GM18519 (cell line): ENCODE results near the gene VMAC.

Source experiments
- ATAC-seq: cut with Tn5 transposase; IDR thresholded peaks from one replicate; pipeline ENCODE4 v1.9.1; 2021; ENCODE audit warnings: mild to moderate bottlenecking, moderate library complexity; ENCODE audit not compliant: unreplicated experiment, low FRiP score

VMAC gene

GRCh38 chr19:5949792-5950305 lies 45.2 kb downstream of the VMAC start:
- no peak for ATAC-seq

- no peak for ATAC-seq
Observed at GRCh38 chr19:5950741-5951140, 46.1 kb downstream of the VMAC start.

GRCh38 chr19:5951338-5951861 lies 46.7 kb downstream of the VMAC start:
- ATAC-seq = no peak

GRCh38 chr19:5952193-5953029 lies 47.7 kb downstream of the VMAC start:
- no peak for ATAC-seq

- no peak for ATAC-seq
Observed at GRCh38 chr19:5953030-5953589, 48.4 kb downstream of the VMAC start.

- ATAC-seq = no peak
Observed at GRCh38 chr19:5953680-5954213, 49.1 kb downstream of the VMAC start.

- ATAC-seq = no peak
Observed at GRCh38 chr19:5954293-5954692, 49.6 kb downstream of the VMAC start.

- no peak for ATAC-seq
Observed at GRCh38 chr19:5955636-5955935, 50.9 kb downstream of the VMAC start.

- no peak for ATAC-seq
Observed at GRCh38 chr19:5956323-5956722, 51.7 kb downstream of the VMAC start.

- no peak for ATAC-seq
Observed at GRCh38 chr19:5956728-5957127, 52.1 kb downstream of the VMAC start.

GRCh38 chr19:5957170-5957569 lies 52.5 kb downstream of the VMAC start:
- no peak for ATAC-seq

- no peak for ATAC-seq
Observed at GRCh38 chr19:5958074-5958850, 53.6 kb downstream of the VMAC start.

GRCh38 chr19:5958851-5959122 lies 54.1 kb downstream of the VMAC start:
- no peak for ATAC-seq

GRCh38 chr19:5959260-5960004 lies 54.8 kb downstream of the VMAC start:
- ATAC-seq = no peak
